ENCODE measurements around the gene COL25A1.

- TF ChIP-seq TAF1 (IDR thresholded peaks at IDR 0.05; ENCODE audit: borderline replicate concordance, low read depth, low read length) (no peak), POLR2A (IDR thresholded peaks at IDR 0.05; ENCODE audit: low read depth, low read length) (no peak)
Measured at GRCh38 chr4:109266236-109266635, 36.2 kb downstream of the COL25A1 start.

All from GM12892 (cell line).